ENCODE results near the gene APOL3.
"Not testable (repeated sequence)": the region's sequence is repeated elsewhere in the genome, so short reads cannot be mapped to it uniquely, and the experiment has no call there.

Gene APOL3

DNA sequence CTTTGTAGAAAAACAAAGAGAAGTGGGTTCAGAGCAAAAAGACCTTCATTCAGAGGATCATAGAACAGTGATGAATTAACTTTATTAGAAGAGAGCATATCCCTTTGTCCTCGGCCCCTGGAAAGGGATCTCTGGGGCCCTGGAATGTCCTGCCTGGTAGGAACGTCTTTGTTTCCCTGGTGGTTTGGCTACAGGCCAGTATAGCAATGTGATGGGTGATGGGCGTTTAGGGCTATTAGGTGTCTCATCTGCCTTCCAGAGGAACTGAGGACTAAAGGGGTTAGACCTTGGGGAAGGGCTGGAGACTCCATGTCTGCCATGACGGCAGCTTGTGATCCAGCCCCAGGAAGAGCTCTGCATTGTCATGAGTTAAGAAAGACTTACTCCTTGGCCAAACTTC lies 32.0 kb upstream of the APOL3 start:
- no peak for DNase-seq

DNA sequence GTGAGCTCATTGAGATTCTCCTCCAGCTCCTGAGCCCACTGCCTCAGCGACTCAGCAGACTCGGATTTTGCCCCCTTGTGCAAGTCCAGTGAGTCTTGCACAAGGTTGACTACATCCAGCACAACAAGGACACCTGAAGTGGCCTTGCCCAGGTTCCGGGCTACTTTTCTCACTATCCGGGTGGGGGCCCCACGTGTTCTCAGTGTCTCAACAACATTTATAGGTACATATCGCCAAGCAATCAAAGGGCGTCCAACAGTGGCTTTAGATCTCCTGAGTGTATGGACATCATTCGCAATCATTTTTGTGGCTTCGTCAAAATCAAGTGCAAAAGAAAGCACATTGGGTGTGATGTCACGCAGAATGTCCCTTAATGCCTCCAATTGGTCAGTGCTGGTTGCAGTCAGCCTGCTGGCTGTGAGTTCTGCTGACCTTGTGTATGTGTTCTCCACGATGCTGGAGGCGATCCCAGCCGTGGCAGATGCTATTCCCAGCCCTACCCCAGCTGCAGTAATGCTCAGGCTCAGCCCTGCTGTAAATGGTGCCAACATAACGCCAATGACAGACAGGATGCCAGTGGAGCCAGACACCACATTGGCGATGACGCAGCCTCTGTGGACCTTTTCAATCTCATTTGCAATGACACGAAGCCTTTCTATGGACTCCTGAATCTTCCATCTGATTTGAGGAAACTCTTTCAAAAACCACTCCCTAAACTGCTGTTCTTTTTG lies 30.7 kb upstream of the APOL3 start:
- no peak for DNase-seq

GRCh38 chr22:36187862-36188261 lies 27.3 kb upstream of the APOL3 start:
- not testable (repeated sequence) for DNase-seq

GRCh38 chr22:36185828-36186624 lies 25.5 kb upstream of the APOL3 start:
- no peak for DNase-seq

- no peak for DNase-seq
Measured at GRCh38 chr22:36184433-36185025, 24.0 kb upstream of the APOL3 start.

- DNase-seq = no peak
Measured at GRCh38 chr22:36183446-36183845, 22.9 kb upstream of the APOL3 start.

DNA sequence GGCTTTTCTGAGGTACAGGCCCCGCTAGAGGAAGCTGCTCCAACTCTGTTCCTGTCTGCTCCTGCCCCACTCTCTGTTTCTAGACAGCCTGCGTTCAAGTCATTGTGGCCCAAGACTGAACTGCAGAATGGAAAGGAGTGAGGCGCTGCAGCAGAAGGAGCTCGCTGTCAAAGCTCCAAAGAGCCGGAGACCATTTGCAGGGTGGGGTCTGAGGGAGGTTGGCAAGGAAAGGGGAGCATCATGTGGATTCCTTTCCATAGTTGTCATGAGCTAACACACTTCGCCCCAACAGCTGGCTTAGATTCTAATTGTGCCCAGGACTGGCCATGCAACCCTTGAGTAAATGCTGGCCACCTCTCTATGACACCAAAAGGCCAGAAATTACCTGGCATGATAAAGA lies 22.3 kb upstream of the APOL3 start:
- DNase-seq = no peak

GRCh38 chr22:36182056-36182455 lies 21.5 kb upstream of the APOL3 start:
- no peak for DNase-seq

DNA sequence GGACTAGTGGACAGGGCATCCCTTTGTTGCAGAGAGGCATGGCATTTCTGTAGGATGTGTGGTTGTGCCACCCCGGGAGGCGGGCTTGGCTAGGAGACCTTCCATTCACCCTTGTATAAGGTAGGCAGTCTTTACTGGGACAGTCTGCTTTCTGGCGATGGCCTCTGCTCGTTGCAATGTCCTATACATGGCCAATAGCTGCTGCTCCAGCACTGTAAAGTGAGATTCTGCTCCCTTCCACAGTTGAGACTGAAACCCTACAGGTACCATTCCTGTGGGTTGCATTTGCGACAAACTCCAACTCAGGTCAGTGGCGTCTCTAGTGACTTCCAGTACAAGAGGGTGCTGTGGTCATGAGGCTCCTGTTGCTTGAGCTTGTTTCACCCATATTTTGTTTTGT lies 20.4 kb upstream of the APOL3 start:
- no peak for DNase-seq

GRCh38 chr22:36180038-36180880 lies 19.7 kb upstream of the APOL3 start:
- peak; percentile 53 for DNase-seq

DNA sequence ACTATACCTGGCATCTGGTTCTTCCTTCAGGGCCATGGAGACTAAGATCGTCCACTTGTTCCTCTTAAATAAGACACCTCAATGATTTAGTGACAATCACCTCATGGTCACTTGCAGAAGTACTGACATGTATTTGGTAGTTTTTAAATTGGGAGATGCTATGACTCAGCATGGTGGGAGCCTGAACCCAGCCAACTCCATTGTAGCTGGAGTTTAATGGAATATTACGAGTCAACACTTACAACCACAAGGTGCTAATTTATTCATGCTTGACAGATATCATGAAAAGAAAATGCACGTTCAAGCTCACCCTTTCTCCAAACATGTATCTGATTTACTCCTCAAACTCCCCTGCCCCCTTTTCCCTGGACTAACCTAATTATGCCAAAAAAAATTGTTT lies 16.6 kb upstream of the APOL3 start:
- DNase-seq = no peak

DNA sequence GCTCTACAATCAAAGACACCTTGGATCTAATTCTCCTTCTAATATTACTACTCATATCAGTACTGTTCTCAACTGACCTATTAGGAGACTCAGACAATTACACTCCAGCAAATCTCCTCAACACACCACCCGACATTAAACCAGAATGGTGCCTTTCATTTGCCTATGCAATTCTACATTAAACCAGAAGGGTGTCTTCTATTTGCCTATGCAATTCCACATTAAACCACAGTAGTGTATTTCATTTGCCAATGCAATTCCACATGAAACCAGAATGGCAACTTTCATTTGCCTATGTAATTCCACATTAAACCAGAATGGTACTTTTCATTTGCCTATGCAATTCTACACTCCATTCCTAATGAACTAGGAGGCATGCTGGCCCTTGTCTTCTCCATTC lies 15.3 kb upstream of the APOL3 start:
- DNase-seq = peak; percentile 15

DNA sequence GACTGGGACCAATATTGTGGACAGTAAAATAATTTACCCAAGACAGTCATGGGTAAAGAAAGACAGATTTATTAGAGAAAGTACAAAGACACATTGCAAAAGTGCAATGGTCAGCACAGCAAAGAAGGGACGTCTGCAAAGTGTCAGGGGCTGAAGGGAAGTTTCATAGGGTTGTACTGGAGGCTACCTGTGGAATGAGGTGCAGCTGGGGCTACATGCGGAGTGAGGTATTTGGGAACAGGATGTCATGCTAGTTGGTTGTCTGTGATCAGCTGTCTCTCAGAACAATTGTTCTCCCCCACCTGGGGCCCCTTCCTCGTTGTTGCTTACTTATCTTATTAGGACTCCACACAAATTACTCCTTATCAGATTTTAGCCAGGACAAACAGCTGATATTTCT lies 11.4 kb upstream of the APOL3 start:
- no peak for DNase-seq

- DNase-seq = no peak
Measured at GRCh38 chr22:36166518-36167220, 6.1 kb upstream of the APOL3 start.

DNA sequence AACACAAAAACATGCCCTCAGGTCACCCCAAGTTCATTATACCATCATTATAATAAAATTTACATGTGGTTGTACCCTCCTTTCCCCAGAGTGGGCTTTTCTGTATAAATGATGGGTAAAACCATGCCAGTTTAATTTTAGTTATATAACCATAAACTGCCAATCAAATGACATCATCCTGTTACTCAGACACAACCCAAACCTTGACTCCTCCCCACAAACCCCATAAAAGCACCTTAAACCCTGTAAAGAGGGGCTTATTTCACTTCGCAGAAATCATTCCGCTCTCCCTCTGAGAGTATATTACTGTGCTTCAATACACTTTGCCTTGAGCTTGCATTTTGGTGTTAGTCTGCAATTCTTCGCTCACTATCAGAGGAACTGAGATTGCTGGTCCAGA lies 5.5 kb upstream of the APOL3 start:
- DNase-seq = no peak

DNA sequence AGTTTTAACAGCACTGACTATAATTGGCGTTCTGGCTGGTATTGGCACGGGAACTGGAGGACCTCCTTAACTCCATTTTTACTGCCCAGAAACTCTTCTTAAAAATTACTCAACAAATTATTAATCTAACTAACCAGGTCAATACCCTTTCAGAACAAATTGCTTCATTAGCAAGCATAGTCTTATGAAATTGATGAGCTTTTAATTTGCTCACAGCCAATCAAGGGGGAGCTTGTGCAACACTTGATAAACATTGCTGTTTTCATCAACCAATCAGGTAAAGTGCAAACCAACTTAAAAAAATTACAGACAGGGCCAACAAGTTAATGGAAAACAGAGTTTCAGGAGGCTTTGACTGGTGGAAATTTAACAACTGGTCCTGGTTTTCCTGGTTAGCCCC lies 4.6 kb upstream of the APOL3 start:
- no peak for DNase-seq

- DNase-seq = no peak
Measured at GRCh38 chr22:36164621-36165020, 4.1 kb upstream of the APOL3 start.

GRCh38 chr22:36163497-36163896 lies 2.9 kb upstream of the APOL3 start:
- no peak for DNase-seq

GRCh38 chr22:36162127-36163034 lies 1.8 kb upstream of the APOL3 start:
- no peak for DNase-seq

- not testable (repeated sequence) for DNase-seq
Measured at GRCh38 chr22:36161793-36162126, 1.2 kb upstream of the APOL3 start.

Data from NCI-H1048 (cell line).